ENCODE data around the gene GIPC3. TPM values are rescaled to one million over a fixed set of nuclear protein-coding genes. Genes with fewer than 3 reads are reported as not detected.

The GIPC3 gene
- total RNA-seq, 2 experiments from 2014 or later = 0.19 to 0.26 TPM

GRCh38 chr19:3631053-3631861 lies 46.0 kb downstream of the GIPC3 start:
- POLR2A ChIA-PET = no interaction called here
- no peak overlapping the region for H3K4me3 Mint-ChIP-seq

GRCh38 chr19:3632098-3632497 lies 46.8 kb downstream of the GIPC3 start:
- no peak overlapping the region for H3K27ac Mint-ChIP-seq
- POLR2A ChIA-PET = no interaction called here
- H3K27me3 Mint-ChIP-seq = no peaks in the 10 kb centered on the region
- no peaks in the 10 kb centered on the region for H3K36me3 Mint-ChIP-seq
- CTCF ChIA-PET = interaction anchor here (0.9 kb wide), 1 partner anchor 68 kb away, joined by 3 read pairs; the partner anchor contains the start of gene PIP5K1C
- H3K4me1 Mint-ChIP-seq (ENCODE audit: low read depth) = peaks cover 1% of the 10 kb centered on the region
- H3K9me3 Mint-ChIP-seq = no peaks in the 10 kb centered on the region
- H3K4me3 Mint-ChIP-seq = no peak overlapping the region
- DNase-seq = no peak
- intact Hi-C loops (cut with micrococcal nuclease) = no loop called here

More at GRCh38 chr19:3631053-3631861, 46.0 kb downstream of the GIPC3 start:
- CTCF ChIA-PET = no interaction called here
- Mint-ChIP-seq H3K27ac (no peak overlapping the region), H3K36me3 (no peaks in the 10 kb centered on the region), H3K27me3 (no peaks in the 10 kb centered on the region), H3K4me1 (ENCODE audit: low read depth) (peaks cover 6% of the 10 kb centered on the region), H3K9me3 (no peaks in the 10 kb centered on the region)
- DNase-seq = no peak
- intact Hi-C loops (cut with micrococcal nuclease) = no loop called here

GRCh38 chr19:3632739-3633558 lies 47.7 kb downstream of the GIPC3 start:
- H3K27me3 Mint-ChIP-seq = no peaks in the 10 kb centered on the region
- ChIA-PET POLR2A (no interaction called here), CTCF (interaction anchor here (0.9 kb wide), 1 partner anchor 67 kb away, joined by 3 read pairs; the partner anchor contains the start of gene PIP5K1C)
- H3K9me3 Mint-ChIP-seq = no peaks in the 10 kb centered on the region
- intact Hi-C loops (cut with micrococcal nuclease) = no loop called here
- no peak overlapping the region for H3K4me3 Mint-ChIP-seq
- no peak for DNase-seq
- no peaks in the 10 kb centered on the region for H3K4me1 Mint-ChIP-seq (ENCODE audit: low read depth)
- no peaks in the 10 kb centered on the region for H3K36me3 Mint-ChIP-seq
- no peak overlapping the region for H3K27ac Mint-ChIP-seq

GRCh38 chr19:3633559-3633988 lies 48.3 kb downstream of the GIPC3 start:
- no peak for DNase-seq
- H3K36me3 Mint-ChIP-seq = peaks cover 2% of the 10 kb centered on the region
- ChIA-PET POLR2A (no interaction called here), CTCF (no interaction called here)
- H3K27me3 Mint-ChIP-seq = no peaks in the 10 kb centered on the region
- H3K4me1 Mint-ChIP-seq (ENCODE audit: low read depth) = no peaks in the 10 kb centered on the region
- intact Hi-C loops (cut with micrococcal nuclease) = no loop called here
- no peak overlapping the region for H3K27ac Mint-ChIP-seq
- H3K4me3 Mint-ChIP-seq = no peak overlapping the region
- H3K9me3 Mint-ChIP-seq = no peaks in the 10 kb centered on the region

GRCh38 chr19:3634496-3635045 lies 49.3 kb downstream of the GIPC3 start:
- H3K27ac Mint-ChIP-seq = no peak overlapping the region
- no peak overlapping the region for H3K4me3 Mint-ChIP-seq
- intact Hi-C loops (cut with micrococcal nuclease) = no loop called here
- peaks cover 3% of the 10 kb centered on the region for H3K36me3 Mint-ChIP-seq
- POLR2A ChIA-PET = no interaction called here
- CTCF ChIA-PET = no interaction called here
- DNase-seq = no peak
- H3K9me3 Mint-ChIP-seq = no peaks in the 10 kb centered on the region
- no peaks in the 10 kb centered on the region for H3K27me3 Mint-ChIP-seq
- H3K4me1 Mint-ChIP-seq (ENCODE audit: low read depth) = no peaks in the 10 kb centered on the region

GRCh38 chr19:3636506-3636905 lies 51.2 kb downstream of the GIPC3 start:
- Mint-ChIP-seq H3K36me3 (peaks cover 6% of the 10 kb centered on the region), H3K27ac (no peak overlapping the region), H3K9me3 (no peaks in the 10 kb centered on the region), H3K27me3 (no peaks in the 10 kb centered on the region), H3K4me1 (ENCODE audit: low read depth) (no peaks in the 10 kb centered on the region), H3K4me3 (no peak overlapping the region)
- no peak for DNase-seq
- intact Hi-C loops (cut with micrococcal nuclease) = no loop called here
- CTCF ChIA-PET = no interaction called here
- POLR2A ChIA-PET = no interaction called here

- Mint-ChIP-seq H3K27ac (no peak overlapping the region), H3K9me3 (no peaks in the 10 kb centered on the region), H3K36me3 (peaks cover 6% of the 10 kb centered on the region), H3K4me1 (ENCODE audit: low read depth) (no peaks in the 10 kb centered on the region), H3K27me3 (no peaks in the 10 kb centered on the region), H3K4me3 (no peak overlapping the region)
- intact Hi-C loops (cut with micrococcal nuclease) = no loop called here
- CTCF ChIA-PET = no interaction called here
- DNase-seq = no peak
- POLR2A ChIA-PET = no interaction called here
These were observed 51.7 kb downstream of the GIPC3 start for GRCh38 chr19:3636962-3637361.

GRCh38 chr19:3637621-3638020 lies 52.3 kb downstream of the GIPC3 start:
- H3K4me3 Mint-ChIP-seq = no peak overlapping the region
- peaks cover 8% of the 10 kb centered on the region for H3K36me3 Mint-ChIP-seq
- H3K27me3 Mint-ChIP-seq = no peaks in the 10 kb centered on the region
- CTCF ChIA-PET = no interaction called here
- no peak for DNase-seq
- no peaks in the 10 kb centered on the region for H3K9me3 Mint-ChIP-seq
- intact Hi-C loops (cut with micrococcal nuclease) = no loop called here
- POLR2A ChIA-PET = no interaction called here
- no peak overlapping the region for H3K27ac Mint-ChIP-seq
- H3K4me1 Mint-ChIP-seq (ENCODE audit: low read depth) = no peaks in the 10 kb centered on the region

GRCh38 chr19:3638208-3639193 lies 53.2 kb downstream of the GIPC3 start:
- ChIA-PET CTCF (no interaction called here), POLR2A (no interaction called here)
- H3K27ac Mint-ChIP-seq = no peak overlapping the region
- no peak for DNase-seq
- no peaks in the 10 kb centered on the region for H3K27me3 Mint-ChIP-seq
- no peaks in the 10 kb centered on the region for H3K9me3 Mint-ChIP-seq
- H3K4me3 Mint-ChIP-seq = no peak overlapping the region
- no peaks in the 10 kb centered on the region for H3K4me1 Mint-ChIP-seq (ENCODE audit: low read depth)
- intact Hi-C loops (cut with micrococcal nuclease) = no loop called here
- peaks cover 9% of the 10 kb centered on the region for H3K36me3 Mint-ChIP-seq

- DNase-seq = no peak
- Mint-ChIP-seq H3K27me3 (no peaks in the 10 kb centered on the region), H3K27ac (no peak overlapping the region), H3K9me3 (no peaks in the 10 kb centered on the region), H3K4me1 (ENCODE audit: low read depth) (no peaks in the 10 kb centered on the region), H3K4me3 (no peak overlapping the region), H3K36me3 (peaks cover 9% of the 10 kb centered on the region)
- ChIA-PET POLR2A (no interaction called here), CTCF (no interaction called here)
- intact Hi-C loops (cut with micrococcal nuclease) = no loop called here
These were observed 54.2 kb downstream of the GIPC3 start for GRCh38 chr19:3639479-3639878.

GRCh38 chr19:3641515-3642269 lies 56.4 kb downstream of the GIPC3 start:
- no peak overlapping the region for H3K4me3 Mint-ChIP-seq
- intact Hi-C loops (cut with micrococcal nuclease) = no loop called here
- POLR2A ChIA-PET = no interaction called here
- no peaks in the 10 kb centered on the region for H3K9me3 Mint-ChIP-seq
- CTCF ChIA-PET = no interaction called here
- H3K27ac Mint-ChIP-seq = no peak overlapping the region
- H3K36me3 Mint-ChIP-seq = peaks cover 10% of the 10 kb centered on the region
- H3K27me3 Mint-ChIP-seq = no peaks in the 10 kb centered on the region
- H3K4me1 Mint-ChIP-seq (ENCODE audit: low read depth) = no peaks in the 10 kb centered on the region
- DNase-seq = no peak

Measured in activated CD4-positive, alpha-beta memory T cell treated with anti-CD3 and anti-CD28 coated beads for 36 hours (primary cell).